ENCODE measurements around the gene IL19.

Gene IL19

DNA sequence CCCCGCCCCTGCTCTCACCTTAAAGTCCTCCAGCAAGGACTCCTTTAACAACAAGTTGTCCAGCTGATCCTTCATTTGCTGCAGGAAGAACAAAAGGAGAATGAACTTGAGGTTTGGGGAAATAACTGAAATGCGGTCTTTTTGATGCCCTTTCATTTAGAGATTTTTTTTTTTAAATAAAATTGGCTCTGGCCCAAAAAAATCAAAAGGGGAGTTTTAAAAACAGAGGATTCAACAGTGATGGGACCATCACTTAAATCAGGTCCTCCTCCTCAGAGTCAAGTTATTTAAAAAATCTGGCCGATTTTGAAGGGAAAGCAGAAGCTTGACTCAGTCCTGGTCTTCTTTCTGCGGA lies 742 bp downstream of the IL19 start:
- TF ChIP-seq EZH2phosphoT487 (IDR thresholded peaks at IDR 0.05; ENCODE audit: borderline replicate concordance): no peak
- TF ChIP-seq, protein P1, sequence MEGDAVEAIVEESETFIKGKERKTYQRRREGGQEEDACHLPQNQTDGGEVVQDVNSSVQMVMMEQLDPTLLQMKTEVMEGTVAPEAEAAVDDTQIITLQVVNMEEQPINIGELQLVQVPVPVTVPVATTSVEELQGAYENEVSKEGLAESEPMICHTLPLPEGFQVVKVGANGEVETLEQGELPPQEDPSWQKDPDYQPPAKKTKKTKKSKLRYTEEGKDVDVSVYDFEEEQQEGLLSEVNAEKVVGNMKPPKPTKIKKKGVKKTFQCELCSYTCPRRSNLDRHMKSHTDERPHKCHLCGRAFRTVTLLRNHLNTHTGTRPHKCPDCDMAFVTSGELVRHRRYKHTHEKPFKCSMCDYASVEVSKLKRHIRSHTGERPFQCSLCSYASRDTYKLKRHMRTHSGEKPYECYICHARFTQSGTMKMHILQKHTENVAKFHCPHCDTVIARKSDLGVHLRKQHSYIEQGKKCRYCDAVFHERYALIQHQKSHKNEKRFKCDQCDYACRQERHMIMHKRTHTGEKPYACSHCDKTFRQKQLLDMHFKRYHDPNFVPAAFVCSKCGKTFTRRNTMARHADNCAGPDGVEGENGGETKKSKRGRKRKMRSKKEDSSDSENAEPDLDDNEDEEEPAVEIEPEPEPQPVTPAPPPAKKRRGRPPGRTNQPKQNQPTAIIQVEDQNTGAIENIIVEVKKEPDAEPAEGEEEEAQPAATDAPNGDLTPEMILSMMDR (conservative IDR thresholded peaks at IDR 0.05; ENCODE audit: low read length): no peak
- H3K27me3 ChIP-seq (ENCODE audit: insufficient read depth, low read length, poor library complexity, severe bottlenecking): no peaks in the 10 kb centered on the region
- H3K9me2 ChIP-seq (replicated peaks; ENCODE audit: low read depth, low read length): no peaks in the 10 kb centered on the region
- H3K4me3 ChIP-seq (ENCODE audit: low read length, poor library complexity, severe bottlenecking): no peak overlapping the region
- H3F3A ChIP-seq (ENCODE audit: low read depth): no peaks in the 10 kb centered on the region
- no peaks in the 10 kb centered on the region for H3K9me3 ChIP-seq (ENCODE audit: insufficient read depth, low read depth, low read length)
- H3K4me1 ChIP-seq (ENCODE audit: insufficient read depth, low read length, poor library complexity, severe bottlenecking): peaks cover 91% of the 10 kb centered on the region
- no peaks in the 10 kb centered on the region for H3K36me3 ChIP-seq (ENCODE audit: insufficient read depth, low read length)
- no peaks in the 10 kb centered on the region for H4K20me1 ChIP-seq (ENCODE audit: insufficient read depth, low read length, poor library complexity, severe bottlenecking)
- H3K9ac ChIP-seq (ENCODE audit: low read depth, low read length, poor library complexity, severe bottlenecking): peak overlapping the region; percentile 46
- H3K79me2 ChIP-seq (ENCODE audit: insufficient read depth, low read length): no peaks in the 10 kb centered on the region
- peak overlapping the region; percentile 45 for H3K4me2 ChIP-seq (ENCODE audit: low read depth, low read length, poor library complexity, severe bottlenecking)
- H2AFZ ChIP-seq (ENCODE audit: low read length): no peak overlapping the region

DNA sequence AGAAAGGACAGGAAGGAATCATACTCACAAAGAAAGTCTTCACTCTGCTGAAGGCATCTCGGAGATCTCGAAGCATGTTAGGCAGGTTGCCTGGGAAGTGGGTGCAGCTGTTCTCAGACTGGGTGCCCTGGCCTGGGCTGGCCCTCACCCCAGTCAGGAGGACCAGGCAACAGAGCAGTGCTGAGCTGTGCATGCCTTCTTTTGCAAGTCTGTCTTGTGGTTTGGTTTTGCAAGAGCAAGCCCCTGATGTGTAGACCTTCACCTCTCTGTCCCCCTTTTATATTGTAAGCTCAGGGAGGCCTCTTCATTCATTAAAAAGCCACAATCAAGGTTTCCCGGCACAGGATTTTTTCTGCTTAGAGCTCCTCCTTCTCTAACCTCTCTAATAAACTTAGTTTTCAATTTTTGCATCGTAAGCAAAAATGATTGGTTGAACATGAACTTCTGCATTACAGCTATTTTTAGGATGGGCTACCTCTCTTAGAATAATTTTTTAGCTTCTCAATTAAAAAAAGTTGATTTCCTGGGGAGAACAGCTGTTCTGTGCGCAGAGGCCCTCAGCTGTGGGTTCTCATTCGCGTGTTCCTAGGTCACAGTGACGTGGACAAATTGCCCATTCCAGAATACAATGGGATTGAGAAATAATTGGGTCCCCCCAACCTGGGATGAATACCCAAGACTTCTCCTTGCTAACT lies 1.8 kb downstream of the IL19 start, which contains the start of gene IL10:
Gene IL10 (minus strand): TSS at position 252 of the 695 bp plus-strand sequence. CDS start 59 bp downstream, at position 193.
- Histone ChIP-seq H3K4me1 (ENCODE audit: insufficient read depth, low read length, poor library complexity, severe bottlenecking) (peaks cover 81% of the 10 kb centered on the region), H3K4me3 (ENCODE audit: low read length, poor library complexity, severe bottlenecking) (peak within 1 kb of the TSS; percentile 3), H3K9me2 (replicated peaks; ENCODE audit: low read depth, low read length) (no peaks in the 10 kb centered on the region), H3K79me2 (ENCODE audit: insufficient read depth, low read length) (no peaks in the 10 kb centered on the region), H3K9ac (ENCODE audit: low read depth, low read length, poor library complexity, severe bottlenecking) (peak within 1 kb of the TSS; percentile 46), H3K4me2 (ENCODE audit: low read depth, low read length, poor library complexity, severe bottlenecking) (peak within 1 kb of the TSS; percentile 45), H3K27me3 (ENCODE audit: insufficient read depth, low read length, poor library complexity, severe bottlenecking) (no peaks in the 10 kb centered on the region), H2AFZ (ENCODE audit: low read length) (no peak within 1 kb of the TSS), H4K20me1 (ENCODE audit: insufficient read depth, low read length, poor library complexity, severe bottlenecking) (no peaks in the 10 kb centered on the region), H3K36me3 (ENCODE audit: insufficient read depth, low read length) (no peaks in the 10 kb centered on the region), H3K9me3 (ENCODE audit: insufficient read depth, low read depth, low read length) (no peaks in the 10 kb centered on the region), H3F3A (ENCODE audit: low read depth) (no peaks in the 10 kb centered on the region)
- TF ChIP-seq, protein P1 (conservative IDR thresholded peaks at IDR 0.05; ENCODE audit: low read length): no peak
- no peak for TF ChIP-seq EZH2phosphoT487 (IDR thresholded peaks at IDR 0.05; ENCODE audit: borderline replicate concordance)

DNA sequence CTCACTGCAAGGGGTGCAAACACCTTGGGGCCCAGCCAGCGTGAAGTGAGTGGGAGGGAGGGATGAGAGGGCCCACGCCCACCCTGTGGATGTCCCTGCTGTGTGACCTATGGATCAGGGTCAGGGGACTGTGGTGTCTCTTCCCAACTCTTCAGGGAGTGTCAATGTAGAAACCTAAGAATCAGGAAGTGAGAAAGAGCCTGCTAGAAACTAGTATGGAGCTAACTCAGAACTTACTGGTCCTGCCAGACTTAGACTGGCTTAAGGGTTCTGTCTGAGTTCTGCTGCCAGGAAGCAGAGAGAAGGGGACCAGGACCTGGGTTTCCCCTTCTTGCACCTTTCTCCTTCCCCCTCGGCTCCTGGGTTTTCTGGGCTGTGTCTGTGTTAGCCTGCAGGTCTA lies 3.5 kb downstream of the IL19 start:
- TF ChIP-seq, protein P1 (conservative IDR thresholded peaks at IDR 0.05; ENCODE audit: low read length): no peak
- TF ChIP-seq EZH2phosphoT487 (IDR thresholded peaks at IDR 0.05; ENCODE audit: borderline replicate concordance): no peak

More for the DNA sequence above, 3.5 kb downstream of the IL19 start:
- H2AFZ ChIP-seq (ENCODE audit: low read length): peak overlapping the region; percentile 6
- H3F3A ChIP-seq (ENCODE audit: low read depth): no peaks in the 10 kb centered on the region
- H3K4me1 ChIP-seq (ENCODE audit: insufficient read depth, low read length, poor library complexity, severe bottlenecking): peaks cover 76% of the 10 kb centered on the region
- H3K9me3 ChIP-seq (ENCODE audit: insufficient read depth, low read depth, low read length): no peaks in the 10 kb centered on the region
- no peaks in the 10 kb centered on the region for H3K27me3 ChIP-seq (ENCODE audit: insufficient read depth, low read length, poor library complexity, severe bottlenecking)
- H3K36me3 ChIP-seq (ENCODE audit: insufficient read depth, low read length): no peaks in the 10 kb centered on the region
- no peaks in the 10 kb centered on the region for H3K9me2 ChIP-seq (replicated peaks; ENCODE audit: low read depth, low read length)
- H3K79me2 ChIP-seq (ENCODE audit: insufficient read depth, low read length): no peaks in the 10 kb centered on the region
- no peak overlapping the region for H3K9ac ChIP-seq (ENCODE audit: low read depth, low read length, poor library complexity, severe bottlenecking)
- H4K20me1 ChIP-seq (ENCODE audit: insufficient read depth, low read length, poor library complexity, severe bottlenecking): no peaks in the 10 kb centered on the region
- H3K4me3 ChIP-seq (ENCODE audit: low read length, poor library complexity, severe bottlenecking): no peak overlapping the region
- no peak overlapping the region for H3K4me2 ChIP-seq (ENCODE audit: low read depth, low read length, poor library complexity, severe bottlenecking)

Measured in Loucy (cell line).